ENCODE results near the gene TMEM204. TPM values are rescaled to one million over a fixed set of nuclear protein-coding genes. Genes with fewer than 3 reads are reported as not detected.

TMEM204 gene
- total and polyA plus RNA-seq, 9 donors, result 6.5 to 35.5 (median 13.8) TPM

GRCh38 chr16:1505073-1505844 lies 28.2 kb upstream of the TMEM204 start:
- H3K9me3 ChIP-seq, result no peaks in the 10 kb centered on the region
- no peaks in the 10 kb centered on the region for H3K27me3 ChIP-seq
- intact Hi-C loops (cut with DNase I), result no loop called here
- no peaks in the 10 kb centered on the region for H3K4me1 ChIP-seq (ENCODE audit: insufficient read depth)
- 91 to 95% (median 95%) methylated on average over 36 to 37 of the region's 37 CpGs for WGBS, 3 donors
- H3K4me3 ChIP-seq, result no peak overlapping the region
- peak in 1 of 5 donors; percentile 21 for DNase-seq
- H3K27ac ChIP-seq, result no peak overlapping the region
- H3K36me3 ChIP-seq, result no peaks in the 10 kb centered on the region
- TF ChIP-seq POLR2A (IDR thresholded peaks at IDR 0.05) (no peak), CTCF (IDR thresholded peaks at IDR 0.05) (no peak), EP300 (IDR thresholded peaks at IDR 0.05) (no peak)

DNA sequence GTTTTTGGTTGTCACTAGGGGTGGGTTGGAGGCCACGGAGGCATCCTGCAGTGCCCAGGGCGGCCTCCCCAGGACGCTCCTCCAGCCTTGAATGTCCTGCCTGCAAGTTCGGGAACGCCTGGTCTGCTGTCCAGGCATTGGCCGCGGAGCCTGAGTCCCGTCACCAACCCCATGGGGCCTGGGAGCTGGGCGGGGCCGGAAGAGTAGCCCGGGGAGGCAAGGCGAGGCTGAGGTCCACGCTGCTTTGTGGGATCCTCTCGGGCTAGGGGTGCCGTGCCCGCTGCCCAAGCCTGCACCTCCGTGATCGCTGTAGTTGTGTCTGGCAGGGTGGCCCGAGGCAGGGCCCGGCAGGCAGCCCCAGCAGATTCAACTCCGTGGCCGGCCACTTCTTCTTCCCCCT lies 27.6 kb upstream of the TMEM204 start:
- no peaks in the 10 kb centered on the region for H3K4me1 ChIP-seq (ENCODE audit: insufficient read depth)
- TF ChIP-seq POLR2A (IDR thresholded peaks at IDR 0.05), result no peak
- TF ChIP-seq EP300 (IDR thresholded peaks at IDR 0.05), result no peak
- TF ChIP-seq CTCF (IDR thresholded peaks at IDR 0.05), result no peak
- DNase-seq, result peak in 1 of 5 donors; percentile 22
- intact Hi-C loops (cut with DNase I), result no loop called here
- H3K27ac ChIP-seq, result no peak overlapping the region
- H3K9me3 ChIP-seq, result no peaks in the 10 kb centered on the region
- H3K27me3 ChIP-seq, result no peaks in the 10 kb centered on the region
- WGBS, 3 donors, result 91 to 93% (median 92%) methylated on average over 18 to 22 of the region's 22 CpGs
- no peaks in the 10 kb centered on the region for H3K36me3 ChIP-seq
- no peak overlapping the region for H3K4me3 ChIP-seq

DNA sequence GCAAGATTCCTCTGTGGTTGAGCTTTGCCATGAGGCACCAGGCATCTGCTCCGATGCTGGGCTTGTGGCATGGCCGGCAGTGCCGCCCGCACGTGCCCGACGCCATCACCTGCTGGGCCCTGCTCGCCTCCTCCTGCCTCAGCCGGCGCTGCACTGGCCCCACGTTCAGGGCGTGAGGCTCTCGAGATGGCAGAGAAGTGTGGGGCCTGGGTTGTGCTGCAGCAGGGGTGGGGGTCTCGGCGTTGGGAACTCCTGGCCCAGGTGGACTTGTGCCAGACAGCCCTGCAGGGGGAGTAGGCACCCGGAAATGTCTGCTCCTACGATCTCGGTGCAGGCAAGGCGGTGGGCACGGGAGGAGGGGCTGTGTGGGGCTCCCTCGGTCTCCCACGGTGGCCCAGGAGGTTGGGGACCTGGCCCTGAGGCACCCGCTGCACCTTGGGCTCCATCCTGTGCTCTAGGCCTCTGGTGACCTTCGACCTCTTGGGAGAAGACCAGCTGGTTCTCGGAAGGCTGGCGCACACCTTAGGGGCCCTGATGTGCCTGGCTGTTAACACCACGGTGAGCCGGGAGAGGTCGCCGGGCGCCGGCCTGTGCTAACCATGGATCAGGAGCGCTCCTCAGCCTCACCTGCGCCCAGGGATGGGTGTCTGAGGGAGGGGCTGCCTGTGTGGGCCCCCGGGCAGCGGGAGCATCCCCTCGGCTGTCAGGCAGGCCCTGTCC lies 26.8 kb upstream of the TMEM204 start:
- Histone ChIP-seq H3K4me3 (no peak overlapping the region), H3K9me3 (no peaks in the 10 kb centered on the region), H3K27me3 (no peaks in the 10 kb centered on the region), H3K27ac (no peak overlapping the region), H3K36me3 (no peaks in the 10 kb centered on the region), H3K4me1 (ENCODE audit: insufficient read depth) (no peaks in the 10 kb centered on the region)
- intact Hi-C loops (cut with DNase I), result no loop called here
- TF ChIP-seq EP300 (IDR thresholded peaks at IDR 0.05) (no peak), CTCF (IDR thresholded peaks at IDR 0.05) (no peak), POLR2A (IDR thresholded peaks at IDR 0.05) (no peak)
- 84 to 87% (median 85%) methylated on average over 27 to 37 of the region's 37 CpGs for WGBS, 3 donors
- no peak for DNase-seq

DNA sequence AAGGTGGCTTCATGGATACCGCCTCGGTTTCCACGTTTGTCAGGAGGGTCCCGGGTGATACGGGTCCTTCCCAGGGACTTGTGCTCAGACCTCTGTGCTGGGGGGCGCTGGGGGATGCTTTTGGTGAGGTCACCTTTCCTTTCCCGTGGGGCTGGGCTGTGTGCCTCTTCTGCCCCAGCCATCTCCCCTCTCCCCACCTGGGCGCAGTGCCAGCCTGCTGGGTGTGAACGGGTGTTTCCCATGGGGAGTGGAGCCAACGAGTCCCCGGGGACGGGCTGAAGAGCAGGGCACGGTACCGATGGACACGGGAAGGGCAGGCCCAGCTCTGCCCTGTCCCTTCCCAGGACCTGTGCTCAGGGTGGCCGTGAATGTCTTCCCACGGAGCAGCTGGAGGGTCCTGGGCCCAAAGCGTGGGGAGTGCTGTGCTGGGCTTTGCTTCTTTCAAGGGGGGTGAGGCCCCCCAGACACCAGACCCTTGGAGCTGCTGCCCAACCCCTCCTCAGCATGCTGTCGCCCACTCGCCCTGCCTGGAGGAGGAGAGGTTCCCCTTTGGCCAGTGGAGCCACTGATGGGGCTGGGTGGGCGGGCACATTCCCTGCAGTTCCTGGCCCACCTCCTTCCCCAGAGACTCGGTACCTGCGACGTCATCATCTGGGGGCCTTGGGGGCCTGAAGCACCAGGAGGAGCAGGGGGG lies 24.8 kb upstream of the TMEM204 start:
- WGBS, 3 donors, result 74 to 78% (median 76%) methylated on average over 22 to 24 of the region's 24 CpGs
- intact Hi-C loops (cut with DNase I), result no loop called here
- H3K4me3 ChIP-seq, result no peak overlapping the region
- H3K27ac ChIP-seq, result no peak overlapping the region
- no peaks in the 10 kb centered on the region for H3K9me3 ChIP-seq
- H3K27me3 ChIP-seq, result no peaks in the 10 kb centered on the region
- no peaks in the 10 kb centered on the region for H3K4me1 ChIP-seq (ENCODE audit: insufficient read depth)
- no peaks in the 10 kb centered on the region for H3K36me3 ChIP-seq
- TF ChIP-seq EP300 (IDR thresholded peaks at IDR 0.05), result no peak
- TF ChIP-seq CTCF (IDR thresholded peaks at IDR 0.05), result no peak
- TF ChIP-seq POLR2A (IDR thresholded peaks at IDR 0.05), result no peak
- no peak for DNase-seq

Measured in ovary (tissue), 9 donors.